NB4 (cell line): ENCODE data around the gene RCE1.

ENCODE experiments used
- DNase-seq: peaks from one replicate; pipeline ENCODE4 v3.0.0; 2010; ENCODE audit warnings: low read depth
- H3K4me3 ChIP-seq: one replicate; pipeline ENCODE4 v1.5.1; 2011; ENCODE audit warnings: mild to moderate bottlenecking, low read depth, low read length, moderate library complexity
- MYC ChIP-seq: IDR thresholded peaks from 2 replicates; pipeline ENCODE4 v1.6.1; 2011; ENCODE audit warnings: low read depth, low read length
- POLR2A ChIP-seq: IDR thresholded peaks from 2 replicates; pipeline ENCODE4 v1.6.1; 2011; ENCODE audit warnings: mild to moderate bottlenecking; ENCODE audit not compliant: insufficient read length; ENCODE audit errors: extremely low read depth
- TF ChIP-seq, protein P1 (sequence below): IDR thresholded peaks from 2 replicates; pipeline ENCODE4 v1.6.1; 2011; ENCODE audit warnings: low read depth, low read length
- TF ChIP-seq, protein P2 (sequence below): IDR thresholded peaks from one replicate; pipeline ENCODE4 v1.5.1; 2012; ENCODE audit warnings: low read depth, low read length

The RCE1 gene

DNA sequence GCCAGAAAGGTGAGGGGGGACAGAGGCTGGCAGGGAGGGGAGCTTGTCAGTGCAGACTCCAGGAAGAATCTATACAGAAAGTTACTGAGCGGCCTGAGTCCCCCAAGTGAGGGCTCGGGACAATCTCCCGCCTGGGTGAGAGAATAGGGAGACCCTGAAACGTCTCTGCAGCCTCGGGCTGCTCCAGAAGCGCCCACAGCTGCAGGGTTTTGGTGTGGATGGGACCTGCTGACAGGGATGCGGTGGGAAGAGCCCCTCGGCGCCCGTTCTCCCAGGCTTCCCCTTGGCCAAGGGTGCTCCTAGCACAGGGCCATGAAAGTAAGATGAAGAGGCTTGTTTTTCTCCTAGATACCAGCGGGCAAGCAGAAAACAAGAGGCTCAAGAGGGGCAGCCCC, 743 bp upstream of the RCE1 start:
- peak overlapping the region; percentile 94 for H3K4me3 ChIP-seq
- TF ChIP-seq, protein P1, sequence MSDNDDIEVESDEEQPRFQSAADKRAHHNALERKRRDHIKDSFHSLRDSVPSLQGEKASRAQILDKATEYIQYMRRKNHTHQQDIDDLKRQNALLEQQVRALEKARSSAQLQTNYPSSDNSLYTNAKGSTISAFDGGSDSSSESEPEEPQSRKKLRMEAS: no peak
- no peak for TF ChIP-seq POLR2A
- no peak for TF ChIP-seq MYC
- TF ChIP-seq, protein P2, sequence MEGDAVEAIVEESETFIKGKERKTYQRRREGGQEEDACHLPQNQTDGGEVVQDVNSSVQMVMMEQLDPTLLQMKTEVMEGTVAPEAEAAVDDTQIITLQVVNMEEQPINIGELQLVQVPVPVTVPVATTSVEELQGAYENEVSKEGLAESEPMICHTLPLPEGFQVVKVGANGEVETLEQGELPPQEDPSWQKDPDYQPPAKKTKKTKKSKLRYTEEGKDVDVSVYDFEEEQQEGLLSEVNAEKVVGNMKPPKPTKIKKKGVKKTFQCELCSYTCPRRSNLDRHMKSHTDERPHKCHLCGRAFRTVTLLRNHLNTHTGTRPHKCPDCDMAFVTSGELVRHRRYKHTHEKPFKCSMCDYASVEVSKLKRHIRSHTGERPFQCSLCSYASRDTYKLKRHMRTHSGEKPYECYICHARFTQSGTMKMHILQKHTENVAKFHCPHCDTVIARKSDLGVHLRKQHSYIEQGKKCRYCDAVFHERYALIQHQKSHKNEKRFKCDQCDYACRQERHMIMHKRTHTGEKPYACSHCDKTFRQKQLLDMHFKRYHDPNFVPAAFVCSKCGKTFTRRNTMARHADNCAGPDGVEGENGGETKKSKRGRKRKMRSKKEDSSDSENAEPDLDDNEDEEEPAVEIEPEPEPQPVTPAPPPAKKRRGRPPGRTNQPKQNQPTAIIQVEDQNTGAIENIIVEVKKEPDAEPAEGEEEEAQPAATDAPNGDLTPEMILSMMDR: no peak
- no peak for DNase-seq

DNA sequence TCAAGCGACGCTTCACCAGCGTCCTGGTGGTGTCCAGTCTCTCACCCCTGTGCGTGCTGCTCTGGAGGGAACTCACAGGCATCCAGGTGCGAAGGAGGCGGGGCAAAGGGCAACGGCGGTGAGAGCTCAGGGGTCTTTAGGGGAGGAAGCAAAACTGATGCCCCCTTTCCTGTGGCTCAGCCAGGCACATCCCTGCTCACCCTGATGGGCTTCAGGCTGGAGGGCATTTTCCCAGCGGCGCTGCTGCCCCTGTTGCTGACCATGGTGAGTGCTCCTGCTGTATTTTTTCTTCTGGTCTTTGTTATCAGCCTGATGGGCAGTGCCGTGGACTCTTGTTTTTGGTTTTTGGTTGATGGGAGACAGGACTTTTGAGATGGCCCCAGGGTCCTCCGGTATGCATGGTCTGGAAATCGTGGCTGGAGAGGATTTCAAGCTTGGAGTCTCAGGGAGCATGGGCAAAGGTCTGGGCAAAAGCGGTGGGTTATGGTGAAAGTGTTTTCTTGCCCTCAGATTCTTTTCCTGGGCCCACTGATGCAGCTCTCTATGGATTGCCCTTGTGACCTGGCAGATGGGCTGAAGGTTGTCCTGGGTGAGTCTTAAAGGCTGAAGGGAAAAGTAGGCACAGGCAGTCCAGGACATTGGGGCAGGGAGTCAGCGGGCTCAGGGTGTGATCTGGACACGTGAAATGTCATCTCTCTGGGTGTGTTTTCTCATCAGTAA, 695 bp downstream of the RCE1 start:
- TF ChIP-seq, protein P1: no peak; the same call in none of the 2 replicates
- TF ChIP-seq, protein P2: no peak
- TF ChIP-seq POLR2A (no peak), MYC (no peak)
- H3K4me3 ChIP-seq: peak overlapping the region; percentile 96
- DNase-seq: no peak

DNA sequence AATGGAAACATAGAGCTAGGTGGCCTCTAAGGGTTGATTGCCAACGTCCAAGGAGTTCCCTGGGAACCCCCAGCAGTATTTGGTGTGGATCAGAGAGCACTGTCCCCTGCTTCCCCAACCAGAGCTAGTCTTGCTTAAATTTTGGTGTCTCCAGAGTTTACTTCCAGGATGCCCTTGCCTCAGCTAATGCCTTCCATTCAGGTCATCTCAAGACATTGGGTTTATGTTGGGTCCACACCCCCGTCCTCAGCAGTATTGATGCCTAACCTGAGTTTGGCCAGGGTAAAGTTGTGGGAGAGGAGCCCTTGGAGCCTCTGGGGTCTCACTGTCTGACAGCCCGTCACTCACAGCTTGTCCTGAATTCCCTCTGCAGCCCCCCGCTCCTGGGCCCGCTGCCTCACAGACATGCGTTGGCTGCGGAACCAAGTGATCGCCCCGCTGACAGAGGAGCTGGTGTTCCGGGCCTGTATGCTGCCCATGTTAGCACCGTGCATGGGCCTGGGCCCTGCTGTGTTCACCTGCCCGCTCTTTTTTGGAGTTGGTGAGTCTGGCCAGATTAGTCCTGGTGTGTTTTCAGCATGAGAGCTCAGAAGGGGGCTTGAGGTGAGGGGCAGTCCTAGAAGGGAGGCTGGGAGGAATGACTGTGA, 1.4 kb downstream of the RCE1 start:
- DNase-seq: peak; percentile 0
- H3K4me3 ChIP-seq: peak overlapping the region; percentile 96
- no peak for TF ChIP-seq MYC
- TF ChIP-seq POLR2A: no peak
- TF ChIP-seq, protein P2: no peak
- TF ChIP-seq, protein P1: no peak

DNA sequence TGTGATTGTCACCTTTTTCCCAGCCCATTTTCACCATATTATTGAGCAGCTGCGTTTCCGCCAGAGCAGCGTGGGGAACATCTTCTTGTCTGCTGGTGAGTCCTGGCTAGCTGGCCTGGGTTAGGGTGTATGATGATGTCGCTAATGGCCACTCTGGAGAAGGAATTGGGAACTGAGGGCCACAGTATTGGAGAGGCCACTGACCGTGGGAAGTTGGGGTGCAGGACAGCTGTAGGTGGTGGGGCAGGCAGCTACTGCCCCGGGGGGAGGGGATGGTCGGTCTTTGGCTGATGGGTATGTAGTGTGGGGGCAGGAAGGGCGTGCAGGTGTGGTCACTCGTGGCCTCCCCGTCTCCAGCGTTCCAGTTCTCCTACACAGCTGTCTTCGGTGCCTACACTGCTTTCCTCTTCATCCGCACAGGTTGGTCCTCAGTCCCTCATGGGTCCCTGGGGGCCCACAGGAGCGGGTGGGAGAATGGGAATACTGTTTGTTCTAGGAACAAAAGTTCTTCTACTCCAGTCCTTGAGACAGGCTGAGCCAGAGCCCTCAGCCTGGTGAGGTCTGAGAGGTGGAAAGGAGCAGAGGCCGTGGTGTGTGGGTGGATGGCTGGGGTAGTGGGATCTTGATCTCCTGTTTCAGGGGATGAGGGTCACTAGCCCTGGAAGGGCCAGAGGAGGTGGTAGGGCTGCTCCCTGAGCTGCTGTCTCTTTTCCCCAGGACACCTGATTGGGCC, 2.1 kb downstream of the RCE1 start:
- H3K4me3 ChIP-seq: no peak overlapping the region
- DNase-seq: peak; percentile 1
- TF ChIP-seq MYC (no peak), POLR2A (no peak)
- TF ChIP-seq, protein P2: no peak
- TF ChIP-seq, protein P1: no peak

DNA sequence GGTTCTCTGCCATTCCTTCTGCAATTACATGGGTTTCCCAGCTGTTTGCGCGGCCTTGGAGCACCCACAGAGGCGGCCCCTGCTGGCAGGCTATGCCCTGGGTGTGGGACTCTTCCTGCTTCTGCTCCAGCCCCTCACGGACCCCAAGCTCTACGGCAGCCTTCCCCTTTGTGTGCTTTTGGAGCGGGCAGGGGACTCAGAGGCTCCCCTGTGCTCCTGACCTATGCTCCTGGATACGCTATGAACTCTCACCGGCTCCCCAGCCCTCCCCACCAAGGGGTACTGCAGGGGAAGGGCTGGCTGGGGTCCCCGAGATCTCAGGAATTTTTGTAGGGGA, 2.6 kb downstream of the RCE1 start:
- TF ChIP-seq POLR2A (no peak), MYC (no peak)
- TF ChIP-seq, protein P2: no peak
- TF ChIP-seq, protein P1: no peak
- H3K4me3 ChIP-seq: no peak overlapping the region
- no peak for DNase-seq
